Measurements from ENCODE around the gene SELPLG.
"Not testable (repeated sequence)": the region's sequence is repeated elsewhere in the genome, so short reads cannot be mapped to it uniquely, and the experiment has no call there.

The SELPLG gene, protein sequence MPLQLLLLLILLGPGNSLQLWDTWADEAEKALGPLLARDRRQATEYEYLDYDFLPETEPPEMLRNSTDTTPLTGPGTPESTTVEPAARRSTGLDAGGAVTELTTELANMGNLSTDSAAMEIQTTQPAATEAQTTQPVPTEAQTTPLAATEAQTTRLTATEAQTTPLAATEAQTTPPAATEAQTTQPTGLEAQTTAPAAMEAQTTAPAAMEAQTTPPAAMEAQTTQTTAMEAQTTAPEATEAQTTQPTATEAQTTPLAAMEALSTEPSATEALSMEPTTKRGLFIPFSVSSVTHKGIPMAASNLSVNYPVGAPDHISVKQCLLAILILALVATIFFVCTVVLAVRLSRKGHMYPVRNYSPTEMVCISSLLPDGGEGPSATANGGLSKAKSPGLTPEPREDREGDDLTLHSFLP

DNA sequence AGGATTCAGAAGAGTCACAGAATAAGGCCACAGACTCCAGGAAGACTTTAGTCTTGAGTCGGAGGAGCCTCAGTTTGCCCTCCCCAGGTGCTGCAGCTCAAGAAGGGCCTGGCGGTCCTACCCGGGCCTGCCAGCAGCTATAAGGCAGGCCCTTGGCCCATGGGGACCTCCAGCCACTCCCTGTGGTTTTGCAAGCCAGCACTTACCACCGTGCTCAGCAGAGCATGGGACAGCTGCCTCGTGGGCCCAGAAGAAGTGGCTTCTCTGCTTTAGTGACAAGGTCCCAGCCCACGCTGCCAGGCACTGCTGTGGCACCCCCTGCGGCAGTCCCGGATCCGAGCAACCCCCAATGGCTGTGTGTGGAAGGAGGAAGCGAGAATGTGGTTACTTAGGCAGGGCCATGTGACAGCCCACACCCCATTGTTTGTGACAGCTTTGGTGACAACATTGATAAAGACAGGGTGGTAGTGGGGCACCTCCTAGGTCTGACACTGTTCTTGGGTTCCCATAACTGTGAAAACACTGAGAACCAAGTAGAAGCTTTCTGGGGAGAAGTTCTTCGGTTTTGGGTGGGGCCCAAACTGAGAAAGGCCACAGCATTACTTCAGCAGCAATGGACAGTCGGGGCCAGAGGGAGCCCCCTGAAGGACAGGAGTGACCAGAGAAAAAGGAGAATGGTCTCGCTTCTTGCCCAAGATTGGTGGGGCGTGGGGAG is at the start of gene SELPLG:
Gene SELPLG (minus strand): TSS at position 361 of the 715 bp plus-strand sequence. CDS start 9,587 bp downstream, outside the sequence.
- peak; percentile 78 to 81 for DNase-seq

DNA sequence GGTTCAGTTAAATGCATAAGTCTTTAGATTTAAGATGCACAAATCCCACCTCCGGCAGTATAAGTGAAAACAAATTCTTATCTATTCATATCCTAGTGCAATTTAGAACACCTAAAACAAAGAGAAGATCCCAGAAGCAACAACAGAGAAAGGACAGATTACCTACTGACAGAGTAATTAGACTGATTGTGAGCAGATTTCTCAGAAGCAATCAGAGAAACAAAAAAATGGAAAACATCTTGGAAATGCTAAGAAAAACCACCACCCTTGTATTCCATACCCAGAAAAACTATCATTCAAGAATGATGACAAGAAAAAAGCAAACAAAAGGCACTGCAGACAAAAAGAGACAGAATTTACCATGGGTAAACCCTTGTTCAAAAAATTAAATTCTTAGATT is 47.6 kb upstream of the SELPLG start:
- DNase-seq: no peak

DNA sequence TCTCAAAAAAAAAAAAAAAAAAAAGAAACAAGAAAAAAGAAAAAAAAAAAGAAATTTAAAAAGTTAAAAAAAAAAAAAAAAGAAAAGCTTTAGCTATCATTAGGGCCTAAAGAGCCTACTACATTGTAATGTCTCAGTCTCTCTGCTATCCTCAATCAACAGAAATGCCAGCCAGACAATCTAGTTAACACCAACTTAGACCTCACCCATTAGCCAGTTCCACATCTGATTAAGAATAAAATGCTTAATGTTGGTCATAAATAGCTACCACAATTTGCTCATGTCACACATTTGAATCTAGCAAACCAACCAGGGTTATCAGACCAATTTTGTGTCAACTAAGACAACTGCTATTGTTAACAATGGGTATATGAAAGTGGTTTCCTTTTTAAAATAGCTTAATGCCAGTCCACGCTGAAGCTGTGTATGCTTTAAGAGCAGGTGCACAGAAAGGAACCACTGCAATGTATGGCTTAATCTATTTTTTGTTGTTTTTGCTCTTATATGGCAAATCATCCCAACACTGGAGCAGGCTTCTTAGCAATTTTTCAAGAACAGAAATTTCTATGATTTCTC is 45.5 kb upstream of the SELPLG start:
- no peak for DNase-seq

DNA sequence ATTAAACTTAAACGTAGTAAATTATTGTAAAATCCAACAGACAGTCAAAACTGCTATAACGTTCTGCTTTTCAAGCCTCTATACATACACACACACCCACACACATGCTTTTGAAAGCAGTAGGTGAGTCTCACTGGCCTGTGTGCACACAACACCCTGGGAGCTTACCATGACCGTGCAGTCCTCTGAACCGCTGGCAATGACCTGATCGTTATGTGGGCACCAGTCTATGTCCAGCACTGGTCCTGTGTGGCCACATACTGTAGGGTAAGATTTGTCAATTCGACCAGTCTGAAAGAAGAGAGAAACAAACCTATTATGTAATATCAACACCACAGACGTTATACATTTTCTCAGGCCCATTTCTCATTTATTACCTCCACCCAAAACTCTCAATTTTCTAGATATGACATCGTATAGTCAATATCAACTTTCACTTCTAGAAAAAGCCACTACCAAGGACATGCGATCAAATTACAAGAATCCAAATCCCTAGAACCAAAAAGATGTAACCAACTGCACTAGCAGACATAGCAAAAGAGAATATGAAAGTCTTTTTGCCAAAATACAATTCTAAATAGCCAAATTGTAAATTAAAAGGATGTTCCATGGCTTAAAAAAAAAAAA is 44.5 kb upstream of the SELPLG start:
- no peak for DNase-seq

DNA sequence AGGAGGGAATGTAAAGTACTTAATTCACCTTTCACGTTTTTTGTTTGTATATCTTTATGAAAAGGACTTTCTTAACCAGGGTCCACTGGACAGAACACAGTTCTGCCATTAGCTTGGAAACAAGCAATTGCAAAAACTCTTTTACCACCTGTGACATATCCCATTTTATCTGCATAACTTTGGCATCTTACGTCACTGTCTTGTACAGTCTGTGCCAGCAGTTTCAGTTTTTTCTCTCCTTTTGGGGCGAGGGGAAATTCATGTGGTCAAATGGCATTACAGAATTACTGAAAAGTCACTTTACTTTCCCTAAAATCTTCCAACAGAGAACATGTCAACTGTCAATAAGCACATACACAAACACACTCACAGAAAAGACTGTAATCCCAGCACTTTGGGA is 43.7 kb upstream of the SELPLG start:
- DNase-seq: no peak

DNA sequence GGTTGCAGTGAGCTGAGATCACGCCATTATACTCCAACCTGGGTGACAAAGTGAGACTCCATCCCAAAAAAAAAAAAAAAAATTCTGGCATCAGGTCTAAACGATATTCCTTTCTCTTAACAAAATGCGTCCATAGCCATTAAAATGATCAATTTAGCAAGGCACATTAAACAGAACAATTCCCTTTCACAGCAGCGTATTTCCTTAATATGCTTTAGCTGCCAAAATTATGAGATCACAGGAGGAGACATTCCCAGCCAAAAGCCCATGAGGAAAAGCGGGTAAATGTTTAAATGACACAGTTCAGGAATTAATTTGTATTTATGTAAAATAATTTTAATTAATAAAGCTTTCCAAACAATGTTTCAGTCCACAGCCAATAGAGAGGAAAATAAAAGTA is 43.0 kb upstream of the SELPLG start:
- no peak for DNase-seq

DNA sequence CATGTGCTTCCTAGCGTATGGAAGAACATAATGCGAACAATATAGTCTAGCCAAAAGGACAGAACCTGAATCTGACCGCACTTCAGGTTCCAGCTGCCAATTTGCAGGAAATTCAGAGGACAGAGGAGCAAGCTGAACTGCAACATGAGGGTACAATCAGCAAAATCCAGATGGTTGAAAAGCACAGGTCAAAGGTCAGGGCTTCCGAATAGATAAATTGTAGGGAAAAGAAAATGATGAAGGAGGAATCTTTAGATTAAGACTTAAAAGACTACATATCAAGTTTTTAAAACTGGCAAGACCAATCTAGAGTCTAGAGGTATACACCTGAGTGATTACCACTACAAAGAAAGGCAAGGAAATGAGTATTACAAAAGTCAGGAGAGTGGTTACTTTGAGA is 42.1 kb upstream of the SELPLG start:
- no peak for DNase-seq

DNA sequence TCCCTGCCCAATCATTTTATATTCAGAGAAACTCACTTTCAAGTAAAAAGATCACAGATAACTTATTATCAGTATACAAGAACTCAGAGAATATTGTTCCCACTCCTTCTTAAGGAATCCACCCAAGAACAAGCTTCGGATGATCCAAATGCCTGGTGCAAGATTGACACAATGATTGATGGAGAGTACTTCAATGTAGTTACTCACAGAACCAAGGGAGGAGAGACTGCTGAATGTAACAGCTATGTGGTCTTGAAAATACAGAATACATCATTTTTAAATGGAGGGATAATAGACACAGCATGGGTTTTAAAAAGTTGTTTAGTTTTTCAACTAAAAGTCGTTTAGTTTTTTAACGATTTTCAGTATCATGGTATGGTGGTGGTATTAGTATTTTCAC is 38.4 kb upstream of the SELPLG start:
- no peak for DNase-seq

DNA sequence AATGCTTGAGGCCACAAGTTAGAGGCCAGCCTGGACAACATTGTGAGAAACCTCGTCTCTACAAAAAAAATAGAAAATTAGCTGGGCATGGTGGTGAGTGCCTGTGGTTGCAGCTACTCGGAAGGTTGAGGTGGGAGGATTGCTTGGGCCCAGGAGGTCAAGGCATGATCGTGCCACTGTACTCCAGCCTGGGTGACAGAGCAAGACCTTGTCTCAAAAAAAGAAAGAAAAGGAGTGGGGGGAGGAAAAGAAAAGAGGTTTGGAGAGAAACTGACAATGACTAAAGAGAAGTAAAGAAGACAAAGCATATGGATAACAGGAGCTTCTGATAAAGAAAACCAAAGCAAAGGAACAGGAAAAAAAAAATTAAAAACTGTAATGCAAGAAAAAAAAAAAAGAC is 37.4 kb upstream of the SELPLG start:
- DNase-seq: no peak

DNA sequence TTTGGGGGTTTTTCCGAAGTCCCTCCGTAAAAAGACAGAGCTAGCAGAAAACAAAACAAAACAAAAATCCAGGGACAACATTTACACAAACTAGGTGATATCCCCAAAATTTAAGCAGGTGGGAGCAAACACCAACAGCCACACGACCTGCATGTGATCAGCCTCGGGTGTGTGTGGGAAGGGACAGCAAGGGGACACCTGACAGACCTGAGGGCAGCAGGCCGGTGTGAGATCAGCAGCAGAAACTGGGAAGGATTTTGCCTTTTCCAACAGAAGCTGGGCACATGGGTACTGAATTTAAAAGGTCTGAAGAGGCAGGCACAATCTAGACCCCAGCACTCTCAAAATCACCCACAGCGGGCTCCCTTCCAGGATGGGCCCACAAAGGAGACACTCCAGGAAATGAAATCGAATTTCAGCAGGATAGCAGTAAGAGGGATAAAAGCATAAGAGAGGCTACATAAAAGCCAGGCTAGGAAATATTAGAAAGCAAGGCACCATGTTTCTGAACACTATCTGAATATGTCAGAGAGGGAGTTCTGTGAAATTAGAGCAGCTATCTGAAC is 36.5 kb upstream of the SELPLG start:
- no peak for DNase-seq

DNA sequence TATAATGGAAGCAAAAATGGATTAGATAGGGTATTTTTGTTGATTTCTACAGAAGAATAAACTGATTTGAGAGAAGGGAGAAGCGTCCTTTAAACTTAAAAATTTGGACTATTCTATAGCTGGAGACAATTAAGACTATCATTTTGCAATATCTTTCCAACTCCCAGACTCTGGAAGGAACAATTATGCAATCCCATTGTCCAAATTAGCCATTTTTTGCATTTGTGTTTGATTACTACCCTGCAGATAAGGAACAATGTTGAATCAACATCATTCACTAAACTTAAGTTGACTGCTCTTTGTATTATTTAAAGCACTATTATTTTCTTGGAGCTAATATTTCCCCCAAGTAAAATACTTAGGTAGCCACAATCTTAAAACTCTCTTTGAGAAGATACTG is 34.8 kb upstream of the SELPLG start:
- DNase-seq: no peak

DNA sequence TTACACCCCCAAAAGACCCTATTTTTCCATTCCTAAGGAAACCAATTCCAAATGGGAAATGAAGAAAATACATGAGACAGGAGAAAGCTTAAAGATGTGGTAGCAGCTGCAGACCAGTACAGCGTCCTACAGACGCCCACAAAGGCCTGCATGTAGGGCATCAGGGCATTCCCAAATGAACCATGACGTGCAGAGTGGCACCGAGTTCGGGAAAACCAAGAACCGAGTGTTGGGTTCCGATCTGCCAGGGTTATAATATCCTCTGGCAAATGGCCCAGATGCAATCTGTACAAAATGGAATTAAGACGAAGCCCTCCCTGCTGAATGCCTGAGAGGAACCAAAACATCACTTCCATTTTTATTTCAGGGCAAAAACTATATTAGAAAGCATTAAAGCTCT is 34.4 kb upstream of the SELPLG start:
- DNase-seq: no peak

DNA sequence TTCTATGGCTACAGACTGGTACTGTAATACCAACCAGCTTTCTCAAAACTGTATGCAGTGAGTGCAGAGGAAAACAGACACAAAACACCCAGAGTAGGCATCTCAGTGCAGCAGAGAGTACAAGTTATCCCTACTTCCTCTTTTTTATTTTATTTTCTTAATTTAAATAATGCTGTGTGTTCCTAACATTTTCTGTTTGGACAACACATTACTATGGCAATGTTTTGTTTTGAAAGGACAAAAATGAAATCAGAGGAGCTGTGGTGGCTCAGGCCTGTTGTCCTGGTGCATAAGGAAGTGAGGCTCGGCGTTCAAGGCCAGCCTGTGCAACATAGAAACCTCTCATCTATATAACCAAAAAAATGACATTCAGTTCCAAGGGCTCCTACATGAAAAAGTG is 33.7 kb upstream of the SELPLG start:
- no peak for DNase-seq

DNA sequence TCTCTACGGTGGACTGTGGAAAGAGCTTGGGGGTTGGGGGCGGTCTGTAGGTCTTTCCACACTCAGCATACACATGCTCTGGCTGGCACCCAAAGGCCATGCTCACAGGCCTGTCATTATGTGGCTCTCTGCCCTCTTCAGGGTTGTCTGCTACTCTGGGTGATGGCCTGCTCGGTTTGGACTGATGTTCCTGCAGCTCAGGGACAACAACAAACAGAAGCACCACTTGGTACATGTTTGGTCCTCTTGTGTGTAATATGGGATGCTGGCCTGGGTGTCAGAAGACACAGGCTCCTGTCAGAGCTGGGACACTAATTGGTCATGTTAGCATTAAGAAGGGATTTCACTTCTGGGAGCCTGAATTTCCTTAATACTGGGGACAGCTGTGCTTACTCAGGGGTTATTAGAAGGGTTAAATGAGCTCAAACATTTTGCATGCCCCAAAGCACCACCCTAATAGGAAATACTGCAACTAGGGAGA is 32.7 kb upstream of the SELPLG start:
- DNase-seq: no peak

DNA sequence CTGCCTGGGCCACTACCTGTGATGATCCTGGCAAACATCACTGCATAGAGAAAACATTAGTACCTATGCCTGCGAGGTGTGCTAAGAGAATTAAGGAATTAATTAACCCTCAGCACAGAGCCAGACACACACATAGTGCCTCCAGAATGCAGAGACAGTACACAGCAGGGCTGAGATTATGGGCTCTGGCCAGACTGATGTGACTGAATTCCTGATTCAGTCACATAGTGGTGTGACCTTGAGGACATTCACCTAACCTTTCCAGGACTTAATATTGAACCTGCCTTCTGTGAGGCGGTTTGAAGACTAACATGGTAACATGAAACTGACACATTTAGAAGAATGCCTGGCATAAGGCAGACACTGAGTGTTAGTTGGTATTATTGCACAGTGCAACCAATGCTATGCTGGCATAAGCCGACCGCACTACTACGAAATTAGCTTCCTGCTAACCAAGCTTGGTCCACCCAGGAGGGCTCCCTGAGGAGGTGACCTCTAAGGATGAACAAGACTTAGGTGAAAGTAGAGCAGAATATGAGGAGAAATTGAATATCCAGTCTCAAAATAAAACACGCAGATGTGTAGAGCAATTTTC is 32.0 kb upstream of the SELPLG start:
- no peak for DNase-seq

DNA sequence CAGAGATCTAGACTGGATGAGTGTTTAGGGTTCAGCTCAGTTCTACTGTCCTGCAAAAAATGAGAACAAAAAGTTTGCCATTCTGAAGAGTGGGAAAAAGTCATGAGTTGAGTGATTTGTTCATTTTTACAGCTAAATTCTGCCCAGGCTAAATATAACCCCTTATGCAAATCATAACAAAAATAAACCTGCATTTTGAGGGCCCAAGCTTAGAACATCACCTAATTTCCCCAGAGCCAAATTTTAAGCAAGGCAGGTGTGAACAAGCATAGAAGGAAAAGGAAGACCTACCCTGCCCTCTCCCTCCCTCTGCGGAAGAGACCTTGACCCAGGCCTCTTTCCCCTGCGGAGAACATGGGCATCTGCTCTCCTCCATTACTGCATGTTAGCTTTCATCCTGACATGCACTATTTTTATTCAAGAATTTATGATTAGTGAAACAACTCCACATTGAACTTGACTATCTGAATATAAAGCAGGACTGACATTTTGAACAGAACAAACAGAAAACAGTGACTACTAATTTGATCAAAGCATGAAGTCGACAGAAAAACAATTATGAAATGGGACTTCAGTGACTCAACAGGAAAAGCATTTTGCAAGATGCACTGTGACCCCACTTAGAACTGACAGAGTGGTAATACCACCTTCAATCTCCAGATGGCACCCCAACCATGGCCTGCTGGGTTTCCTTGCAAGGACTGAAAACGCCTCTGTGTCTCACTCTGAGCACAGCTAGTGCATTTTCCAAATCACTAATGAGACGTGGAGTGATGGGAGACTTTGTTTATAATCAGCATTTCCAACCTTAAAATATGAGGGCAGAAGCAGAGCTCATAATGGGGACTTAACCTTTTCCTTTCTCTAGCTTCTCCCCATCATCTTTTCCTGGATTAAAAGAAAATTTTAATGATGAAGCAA is 30.9 kb upstream of the SELPLG start:
- DNase-seq: peak; percentile 79 to 90

DNA sequence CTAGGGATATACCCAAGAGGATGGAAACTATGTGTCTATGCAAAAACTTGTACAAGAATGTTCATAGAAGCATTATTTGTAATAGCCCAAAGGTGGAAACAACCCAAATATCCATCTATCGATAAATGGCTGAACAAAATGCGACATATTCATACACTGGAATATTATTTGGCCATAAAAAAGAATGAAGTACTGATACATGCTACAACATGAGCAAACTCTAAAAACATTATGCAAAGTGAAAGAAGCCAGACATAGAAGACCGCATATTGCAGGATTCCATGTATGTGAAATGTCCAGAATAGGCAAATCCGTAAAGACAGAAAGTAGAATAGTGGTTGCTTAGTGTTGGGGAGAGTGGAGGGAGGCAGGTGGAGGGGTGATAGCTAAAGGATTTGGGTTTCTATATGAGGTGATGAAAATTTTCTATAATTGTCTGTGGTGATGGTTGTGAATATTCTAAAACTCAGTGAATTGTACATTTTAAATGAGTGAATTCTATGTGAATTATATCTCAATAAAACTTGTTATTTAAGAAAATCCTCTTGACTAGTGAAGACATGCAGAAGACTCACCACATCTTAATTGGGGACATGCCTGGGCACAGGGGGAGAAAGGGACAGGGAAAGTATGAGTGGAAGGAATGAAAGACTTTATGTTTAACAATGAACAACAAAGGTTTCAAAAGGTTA is 29.8 kb upstream of the SELPLG start:
- DNase-seq: no peak

DNA sequence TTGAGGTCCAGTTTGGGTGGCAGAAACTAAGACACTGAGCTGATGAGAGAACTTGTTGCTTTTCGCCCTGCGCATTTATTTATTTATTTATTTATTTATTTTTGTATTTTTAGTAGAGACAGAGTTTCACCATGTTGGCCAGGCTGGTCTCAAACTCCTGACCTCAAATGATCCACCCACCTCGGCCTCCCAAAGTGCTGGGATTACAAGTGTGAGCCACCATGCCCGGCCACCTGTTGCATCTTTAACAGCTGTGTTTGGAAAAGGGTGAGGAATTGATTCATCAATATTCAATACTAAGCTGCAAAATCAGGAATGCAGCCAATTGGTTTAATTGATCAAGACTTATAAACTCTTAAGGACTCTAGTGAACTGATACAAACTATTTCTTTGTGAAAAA is 24.4 kb upstream of the SELPLG start:
- not testable (repeated sequence) for DNase-seq

DNA sequence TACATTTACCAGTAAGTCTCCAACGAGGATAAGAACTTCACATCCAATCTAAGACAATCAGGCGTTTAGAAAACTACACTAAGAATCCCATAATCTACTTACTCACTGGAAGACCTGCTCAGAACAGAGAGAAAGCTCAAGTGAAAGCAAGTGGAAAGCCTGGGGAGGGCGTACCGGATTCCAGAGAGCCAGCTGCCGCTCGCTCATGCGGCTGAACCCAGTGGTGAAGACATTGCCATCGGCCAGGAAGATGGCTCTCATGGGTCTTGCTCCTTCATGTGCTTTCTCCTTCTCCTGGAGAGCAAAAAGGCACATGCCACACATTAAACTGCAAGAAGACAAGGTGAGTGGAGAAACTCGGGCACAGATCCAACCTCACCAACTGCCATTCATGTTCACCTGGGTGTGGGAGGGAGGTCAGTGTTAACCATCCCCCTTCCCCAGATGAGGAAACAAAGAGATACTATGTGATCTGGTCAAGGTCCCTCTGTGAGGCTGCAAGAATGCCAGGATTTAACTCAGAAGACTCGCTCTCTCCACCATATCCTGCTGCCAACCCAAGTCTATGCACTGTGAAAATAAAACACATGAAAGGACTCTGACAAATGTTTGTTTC is 23.5 kb upstream of the SELPLG start:
- no peak for DNase-seq

DNA sequence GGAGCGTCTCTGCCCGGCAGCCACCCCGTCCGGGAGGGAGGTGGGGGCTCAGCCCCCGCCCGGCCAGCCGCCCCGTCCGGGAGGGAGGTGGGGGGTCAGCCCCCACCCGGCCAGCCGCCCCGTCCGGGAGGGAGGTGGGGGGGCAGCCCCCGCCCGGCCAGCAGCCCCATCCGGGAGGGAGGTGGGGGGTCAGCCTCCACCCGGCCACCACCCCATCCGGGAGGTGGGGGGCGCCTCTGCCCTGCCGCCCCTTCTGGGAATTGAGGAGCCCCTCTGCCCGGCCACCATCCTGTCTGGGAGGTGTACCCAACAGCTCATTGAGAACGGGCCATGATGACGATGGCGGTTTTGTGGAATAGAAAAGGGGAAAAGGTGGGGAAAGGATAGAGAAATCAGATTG is 22.6 kb upstream of the SELPLG start:
- DNase-seq: not testable (repeated sequence)

Measured in activated CD4-positive, alpha-beta T cell treated with anti-CD3 and anti-CD28 coated beads for 4 hours (primary cell).